GM18519 (cell line): ENCODE results near the gene SPON2.

Experiments used
- ATAC-seq: cut with Tn5 transposase; IDR thresholded peaks from one replicate; pipeline ENCODE4 v1.9.1; 2021; ENCODE audit warnings: mild to moderate bottlenecking, moderate library complexity; ENCODE audit not compliant: unreplicated experiment, low FRiP score

Gene SPON2

DNA sequence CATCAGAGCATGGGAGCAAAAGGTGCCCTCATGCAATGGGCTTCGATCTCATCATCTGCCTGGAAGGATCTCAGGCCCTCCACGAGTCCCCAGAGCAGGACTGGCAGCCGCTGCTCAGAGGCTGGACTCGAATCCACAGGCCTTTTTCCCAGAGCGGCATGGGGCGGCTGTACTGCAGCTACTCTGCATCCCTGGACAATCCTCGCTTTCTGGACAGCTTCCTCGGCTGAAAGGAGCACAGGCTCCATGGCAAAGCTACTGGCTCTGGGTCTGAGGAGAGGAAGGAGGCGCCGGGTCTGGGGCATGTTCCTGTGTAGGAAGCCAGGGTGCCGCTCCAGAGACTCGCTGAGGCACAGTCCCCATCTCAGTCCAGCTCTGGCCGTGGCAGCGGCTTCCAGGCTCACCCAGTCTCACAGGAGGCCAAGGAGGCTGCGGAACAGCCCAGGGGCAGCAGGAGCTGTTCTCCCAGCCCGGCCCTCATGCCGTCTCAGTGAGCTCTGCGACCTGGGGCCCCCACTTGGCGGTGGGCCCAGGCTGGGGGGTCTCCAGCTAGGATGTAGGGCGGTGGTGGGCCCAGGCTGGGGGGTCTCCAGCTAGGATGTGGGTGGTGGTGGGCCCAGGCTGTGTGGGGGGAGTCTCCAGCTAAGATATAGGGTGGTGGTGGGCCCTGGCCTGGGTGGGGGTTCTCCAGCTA is 2.7 kb upstream of the SPON2 start:
- no peak for ATAC-seq

- no peak for ATAC-seq
Measured at GRCh38 chr4:1172971-1173757, 781 bp upstream of the SPON2 start.

DNA sequence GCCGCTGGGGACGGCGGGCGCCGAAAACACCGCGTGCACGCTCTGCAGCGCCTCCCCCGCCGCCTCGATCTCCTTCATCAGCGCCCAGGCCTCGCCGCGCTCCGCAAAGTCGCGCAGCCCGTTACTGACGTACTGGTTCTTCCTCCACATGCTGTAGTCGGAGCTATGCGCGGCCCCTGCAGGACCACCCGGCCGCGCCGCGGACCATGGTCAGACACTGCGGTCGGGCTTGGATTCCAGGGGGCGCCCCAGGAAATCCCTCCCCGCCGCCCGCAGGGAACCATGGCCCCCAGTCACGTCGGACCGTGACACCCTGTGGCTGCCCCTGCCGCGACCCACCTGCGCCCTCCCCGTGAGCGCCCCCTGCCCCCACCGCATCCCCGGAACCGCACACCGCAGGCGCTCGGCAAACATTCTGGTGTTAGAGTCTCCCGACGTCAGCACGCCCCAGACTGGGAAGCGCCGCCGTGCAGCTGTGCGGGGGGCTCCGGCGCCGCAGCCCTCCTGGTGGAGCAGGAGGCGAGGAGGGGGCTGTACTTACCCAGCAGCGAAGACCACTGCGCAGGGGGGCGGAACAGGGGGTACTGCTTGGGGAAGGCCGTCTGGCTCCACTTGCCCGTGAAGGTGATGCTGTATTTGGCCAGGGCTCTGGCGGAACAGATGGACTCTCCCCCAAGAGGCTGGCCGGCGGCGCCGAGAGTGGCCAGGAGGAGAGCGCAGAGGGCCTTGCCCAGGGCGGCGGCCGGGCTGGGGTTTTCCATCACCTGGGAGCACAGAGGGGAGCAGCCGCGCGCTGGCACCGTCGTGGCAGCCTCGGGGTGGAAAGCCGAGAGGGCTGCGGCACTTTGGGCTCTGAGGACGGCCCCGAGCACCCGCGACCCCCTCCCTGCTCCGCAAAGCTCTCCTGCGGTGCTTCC is 814 bp downstream of the SPON2 start:
- no peak for ATAC-seq

GRCh38 chr4:1170976-1171310 is 1.4 kb downstream of the SPON2 start:
- no peak for ATAC-seq

GRCh38 chr4:1170156-1170975 is 2.0 kb downstream of the SPON2 start:
- ATAC-seq: no peak

GRCh38 chr4:1169691-1170096 is 2.7 kb downstream of the SPON2 start:
- ATAC-seq: no peak

- ATAC-seq: no peak
Measured at GRCh38 chr4:1169171-1169671, 3.2 kb downstream of the SPON2 start.

GRCh38 chr4:1168191-1169101 is 3.9 kb downstream of the SPON2 start:
- ATAC-seq: no peak

- ATAC-seq: peak; percentile 58
Measured at GRCh38 chr4:1167244-1167949, 5.0 kb downstream of the SPON2 start.

DNA sequence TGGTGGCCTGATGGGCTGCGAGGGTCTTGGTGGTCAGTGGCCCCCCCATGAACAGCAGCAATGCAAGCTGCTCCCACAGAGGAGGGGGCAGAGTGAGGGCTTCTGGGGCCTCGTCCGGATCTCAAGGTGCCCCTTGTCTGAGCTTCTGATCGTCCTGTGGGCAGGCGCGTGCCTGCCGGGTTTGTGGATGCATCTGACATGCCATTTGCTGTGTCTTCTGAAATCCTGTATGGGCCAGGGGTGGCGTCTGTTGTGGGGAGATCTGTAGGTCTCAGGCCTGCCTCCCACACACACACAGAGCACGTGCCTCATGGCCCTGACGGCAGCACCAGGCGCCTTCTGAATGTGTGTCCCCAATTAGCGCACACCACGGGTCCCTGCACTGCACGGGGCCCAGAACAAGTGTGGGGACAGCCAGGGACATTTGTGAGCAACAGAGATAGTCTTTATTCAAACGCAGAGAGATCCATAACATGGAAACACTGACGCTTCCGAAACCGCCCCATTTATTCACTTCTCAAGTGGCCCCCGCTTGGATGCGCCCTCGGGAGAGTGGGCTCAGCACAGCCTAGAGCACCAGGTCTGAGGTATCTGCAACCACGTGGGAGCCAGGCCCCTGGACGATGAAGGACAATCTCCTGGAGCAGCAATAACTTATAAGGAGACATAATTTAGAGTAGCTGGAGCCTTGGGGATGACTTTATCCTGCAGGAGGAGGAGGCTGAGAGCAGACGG is 5.7 kb downstream of the SPON2 start:
- ATAC-seq: no peak

DNA sequence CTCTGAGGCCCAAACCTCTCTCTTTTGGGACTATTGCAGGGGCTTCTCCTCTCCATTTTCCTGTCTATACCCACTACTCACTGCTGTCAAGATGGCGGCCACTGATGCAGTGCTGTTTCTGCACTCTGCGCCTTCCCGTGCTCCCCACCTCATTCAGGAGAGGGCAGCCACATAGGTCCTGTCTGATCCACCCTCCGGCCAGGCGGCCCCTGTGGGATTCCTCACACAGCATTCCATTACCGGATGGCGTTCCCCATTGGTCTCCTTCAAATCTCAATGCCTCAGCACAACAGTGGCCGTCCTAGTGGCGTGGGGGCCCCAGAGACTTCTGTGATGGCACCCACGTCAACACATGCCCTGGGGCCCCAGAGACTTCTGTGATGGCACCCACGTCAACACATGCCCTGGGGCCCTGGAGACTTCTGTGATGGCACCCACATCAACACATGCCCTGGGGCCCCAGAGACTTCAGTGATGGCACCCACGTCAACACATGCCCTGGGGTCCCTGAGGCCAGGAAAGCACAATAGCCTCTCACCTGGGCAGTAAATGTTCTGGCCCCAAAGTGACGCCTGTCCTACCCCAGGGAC is 7.3 kb downstream of the SPON2 start:
- ATAC-seq: no peak

- ATAC-seq: no peak
Measured at GRCh38 chr4:1164444-1164843, 7.9 kb downstream of the SPON2 start.

GRCh38 chr4:1164040-1164439 is 8.3 kb downstream of the SPON2 start:
- no peak for ATAC-seq

- ATAC-seq: no peak
Measured at GRCh38 chr4:1160351-1160750, 12.0 kb downstream of the SPON2 start.

- ATAC-seq: no peak
Measured at GRCh38 chr4:1156069-1156468, 16.3 kb downstream of the SPON2 start.

GRCh38 chr4:1155314-1155713 is 17.1 kb downstream of the SPON2 start:
- ATAC-seq: no peak

- ATAC-seq: no peak
Measured at GRCh38 chr4:1154523-1155182, 17.7 kb downstream of the SPON2 start.
